OCI-LY3 (cell line): ENCODE results near the gene RAPGEF2.
A peak's percentile ranks its signal among the peaks of the same experiment; 100 is the strongest.
"Not testable (repeated sequence)": the region's sequence is repeated elsewhere in the genome, so short reads cannot be mapped to it uniquely, and the experiment has no call there.

Source experiments
- H2AFZ ChIP-seq: fragments of 200-600, 300-600 bp; shearing (Covaris generic); 2 replicates; pipeline ENCODE4 v1.6.0; 2014; ENCODE audit warnings: antibody characterized with exemption, low read depth, low read length
- H3K27ac ChIP-seq: fragments of 200-600, 300-600 bp; sonication (generic); 2 replicates; pipeline ENCODE4 v1.5.1; 2014; ENCODE audit warnings: mild to moderate bottlenecking, low read length, moderate library complexity, mixed read lengths
- H3K27me3 ChIP-seq: fragments of 200-600, 300-600 bp; sonication (generic); 2 replicates; pipeline ENCODE4 v1.6.1; 2014; ENCODE audit warnings: low read depth, low read length, mixed read lengths
- H3K36me3 ChIP-seq: fragments of 200-600, 300-600 bp; sonication (generic); replicated peaks from 2 replicates; pipeline ENCODE3; 2014; ENCODE audit warnings: low read depth, low read length, mixed read lengths
- H3K4me1 ChIP-seq: fragments of 300-600, 200-600 bp; sonication (generic); 2 replicates; pipeline ENCODE4 v1.6.1; 2014; ENCODE audit warnings: low read length, mixed read lengths
- H3K4me2 ChIP-seq: fragments of 200-600, 300-600 bp; sonication (generic); 2 replicates; pipeline ENCODE4 v1.6.1; 2014; ENCODE audit warnings: low read length, mixed read lengths
- H3K4me3 ChIP-seq: fragments of 300-600, 200-600 bp; sonication (generic); 2 replicates; pipeline ENCODE4 v1.5.1; 2014; ENCODE audit warnings: antibody characterized with exemption, mild to moderate bottlenecking, low read length, moderate library complexity
- H3K79me2 ChIP-seq: fragments of 300-600, 200-600 bp; shearing (Covaris generic); 2 replicates; pipeline ENCODE4 v1.6.1; 2014; ENCODE audit warnings: mild to moderate bottlenecking, low read length, mixed read lengths
- H3K9ac ChIP-seq: fragments of 300-600, 200-600 bp; shearing (Covaris generic); 2 replicates; pipeline ENCODE4 v1.6.0; 2014; ENCODE audit warnings: mild to moderate bottlenecking, low read length, moderate library complexity
- H3K9me3 ChIP-seq: fragments of 200-600, 300-600 bp; shearing (Covaris generic); 2 replicates; pipeline ENCODE4 v1.6.1; 2014; ENCODE audit warnings: low read length, mixed read lengths; ENCODE audit not compliant: insufficient read depth
- H4K20me1 ChIP-seq: fragments of 200-600, 300-600 bp; sonication (generic); 2 replicates; pipeline ENCODE4 v1.6.1; 2016; ENCODE audit warnings: low read length, mixed read lengths; ENCODE audit not compliant: insufficient read depth
- EZH2phosphoT487 ChIP-seq: fragments of 200-600 bp; shearing (Covaris generic); IDR thresholded peaks from 2 replicates; pipeline ENCODE4 v1.6.1; 2018; ENCODE audit warnings: antibody characterized with exemption, mixed run types, low read depth
- TF ChIP-seq, protein P1 (sequence below): fragments of 200-600, 300-600 bp; sonication (generic); IDR thresholded peaks from 2 replicates; pipeline ENCODE4 v1.5.1; 2014; ENCODE audit warnings: antibody characterized with exemption, low read length, low read depth

RAPGEF2 gene

DNA sequence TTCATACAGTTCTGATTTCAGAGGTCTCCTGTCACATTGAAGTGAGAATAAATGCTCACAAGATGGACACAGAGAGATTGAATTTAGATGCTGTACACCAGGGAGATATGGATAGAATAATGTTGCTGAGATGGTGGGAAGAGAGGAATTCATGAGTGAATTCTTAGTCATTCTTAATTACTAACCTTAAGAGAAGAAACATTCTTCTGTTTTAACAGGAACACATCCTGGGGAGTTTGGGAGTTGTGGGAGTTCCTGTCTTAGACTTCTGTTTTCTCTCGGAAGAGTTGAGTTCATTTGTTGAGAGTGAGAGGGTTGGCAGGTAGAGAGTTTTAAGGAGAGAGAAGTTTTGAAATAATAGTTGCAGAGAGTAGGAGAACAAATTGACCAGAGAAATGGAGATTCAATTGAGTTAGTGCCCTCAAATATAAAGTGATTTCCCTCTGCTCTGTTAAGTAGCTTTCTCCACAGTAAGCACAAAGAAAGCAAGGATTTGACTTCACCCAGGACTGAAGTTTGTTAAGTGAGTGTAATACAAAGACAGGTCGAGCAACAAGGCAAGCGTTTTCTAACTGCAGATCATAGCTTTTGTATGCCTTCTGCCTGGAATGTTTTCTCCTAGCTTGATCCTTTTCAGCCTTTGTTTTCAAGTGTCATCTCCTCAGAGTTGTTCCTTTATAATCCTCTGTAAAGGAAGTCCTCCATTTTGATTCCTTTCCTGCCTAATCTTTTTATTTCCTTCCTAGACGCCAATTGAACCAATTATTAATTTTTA is 205.9 kb downstream of the RAPGEF2 start:
- Histone ChIP-seq H3K27ac (no peak overlapping the region), H3K4me1 (no peaks in the 10 kb centered on the region), H3K79me2 (no peaks in the 10 kb centered on the region), H2AFZ (no peak overlapping the region), H3K9me3 (no peaks in the 10 kb centered on the region), H3K9ac (no peak overlapping the region), H3K36me3 (no peaks in the 10 kb centered on the region), H3K4me3 (no peak overlapping the region), H3K4me2 (no peak overlapping the region), H3K27me3 (no peaks in the 10 kb centered on the region), H4K20me1 (no peaks in the 10 kb centered on the region)
- TF ChIP-seq EZH2phosphoT487 = no peak
- TF ChIP-seq, protein P1, sequence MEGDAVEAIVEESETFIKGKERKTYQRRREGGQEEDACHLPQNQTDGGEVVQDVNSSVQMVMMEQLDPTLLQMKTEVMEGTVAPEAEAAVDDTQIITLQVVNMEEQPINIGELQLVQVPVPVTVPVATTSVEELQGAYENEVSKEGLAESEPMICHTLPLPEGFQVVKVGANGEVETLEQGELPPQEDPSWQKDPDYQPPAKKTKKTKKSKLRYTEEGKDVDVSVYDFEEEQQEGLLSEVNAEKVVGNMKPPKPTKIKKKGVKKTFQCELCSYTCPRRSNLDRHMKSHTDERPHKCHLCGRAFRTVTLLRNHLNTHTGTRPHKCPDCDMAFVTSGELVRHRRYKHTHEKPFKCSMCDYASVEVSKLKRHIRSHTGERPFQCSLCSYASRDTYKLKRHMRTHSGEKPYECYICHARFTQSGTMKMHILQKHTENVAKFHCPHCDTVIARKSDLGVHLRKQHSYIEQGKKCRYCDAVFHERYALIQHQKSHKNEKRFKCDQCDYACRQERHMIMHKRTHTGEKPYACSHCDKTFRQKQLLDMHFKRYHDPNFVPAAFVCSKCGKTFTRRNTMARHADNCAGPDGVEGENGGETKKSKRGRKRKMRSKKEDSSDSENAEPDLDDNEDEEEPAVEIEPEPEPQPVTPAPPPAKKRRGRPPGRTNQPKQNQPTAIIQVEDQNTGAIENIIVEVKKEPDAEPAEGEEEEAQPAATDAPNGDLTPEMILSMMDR = no peak

DNA sequence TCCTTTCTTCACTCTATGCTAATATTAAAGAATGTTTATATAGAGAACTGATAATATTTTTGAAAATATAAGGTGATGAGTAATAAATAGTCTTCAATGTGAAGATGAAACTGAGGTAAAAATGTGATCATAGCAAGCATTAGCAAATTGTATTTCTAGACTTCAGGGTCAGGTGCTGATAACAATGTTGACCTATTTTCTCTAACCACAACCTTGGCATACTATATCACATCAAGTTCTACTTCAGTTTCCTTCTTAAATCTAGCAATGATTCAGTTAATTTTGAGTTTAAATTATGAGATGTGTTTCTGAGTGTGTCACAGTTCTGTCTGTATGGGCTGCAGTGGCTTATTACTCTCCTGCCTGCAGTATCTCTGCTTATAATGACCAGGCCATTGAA is 209.4 kb downstream of the RAPGEF2 start:
- no peak for TF ChIP-seq EZH2phosphoT487
- TF ChIP-seq, protein P1 = no peak
- H3K79me2 ChIP-seq = no peaks in the 10 kb centered on the region
- no peak overlapping the region for H3K27ac ChIP-seq
- H3K9me3 ChIP-seq = no peaks in the 10 kb centered on the region
- no peak overlapping the region for H3K9ac ChIP-seq
- H4K20me1 ChIP-seq = no peaks in the 10 kb centered on the region
- no peak overlapping the region for H3K4me2 ChIP-seq
- no peak overlapping the region for H2AFZ ChIP-seq
- H3K27me3 ChIP-seq = no peaks in the 10 kb centered on the region
- no peaks in the 10 kb centered on the region for H3K36me3 ChIP-seq
- H3K4me1 ChIP-seq = no peaks in the 10 kb centered on the region
- no peak overlapping the region for H3K4me3 ChIP-seq

DNA sequence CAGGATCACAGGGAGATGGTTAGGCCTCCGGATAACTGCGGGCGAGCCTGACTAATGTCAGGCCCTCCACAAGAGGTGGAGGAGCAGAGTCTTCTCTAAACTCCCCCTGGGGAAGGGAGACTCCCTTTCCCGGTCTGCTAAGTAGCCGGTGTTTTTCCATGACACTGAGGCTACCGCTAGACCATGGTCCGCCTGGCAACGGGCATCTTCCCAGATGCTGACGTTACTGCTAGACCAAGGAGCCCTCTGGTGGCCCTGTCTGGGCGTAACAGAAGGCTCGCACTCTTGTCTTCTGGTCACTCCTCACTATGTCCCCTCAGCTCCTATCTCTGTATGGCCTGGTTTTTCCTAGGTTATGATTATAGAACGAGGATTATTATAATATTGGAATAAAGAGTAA is 213.0 kb downstream of the RAPGEF2 start:
- TF ChIP-seq, protein P1 = peak; percentile 24
- not testable (repeated sequence) for H3K4me1 ChIP-seq, H3K79me2 ChIP-seq, H3K36me3 ChIP-seq, H3K9me3 ChIP-seq, H4K20me1 ChIP-seq, H2AFZ ChIP-seq, H3K27ac ChIP-seq, H3K9ac ChIP-seq, H3K4me2 ChIP-seq, H3K4me3 ChIP-seq, H3K27me3 ChIP-seq

DNA sequence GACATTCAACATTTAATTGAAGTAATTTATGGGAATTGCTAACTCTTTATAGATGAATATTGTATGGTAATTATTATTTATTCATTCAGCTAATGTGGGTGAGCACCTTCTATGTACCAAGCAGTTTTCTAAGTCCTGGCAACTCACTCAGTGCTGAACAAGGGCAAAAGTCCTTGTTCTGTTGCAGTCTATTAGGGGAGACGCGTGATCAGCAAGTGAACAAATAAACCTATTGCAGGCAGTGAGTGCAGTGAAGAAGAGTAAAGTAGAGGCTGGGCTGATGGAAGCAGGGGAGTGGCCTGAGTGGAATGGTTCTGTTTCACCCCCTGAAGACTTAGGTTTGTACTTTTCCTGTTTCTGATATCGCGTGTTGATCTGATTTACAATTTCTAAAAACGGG is 214.3 kb downstream of the RAPGEF2 start:
- no peak overlapping the region for H2AFZ ChIP-seq
- H3K4me2 ChIP-seq = no peak overlapping the region
- H3K9me3 ChIP-seq = no peaks in the 10 kb centered on the region
- H4K20me1 ChIP-seq = no peaks in the 10 kb centered on the region
- H3K27ac ChIP-seq = no peak overlapping the region
- no peak overlapping the region for H3K9ac ChIP-seq
- TF ChIP-seq EZH2phosphoT487 = no peak
- TF ChIP-seq, protein P1 = no peak
- no peaks in the 10 kb centered on the region for H3K27me3 ChIP-seq
- no peaks in the 10 kb centered on the region for H3K4me1 ChIP-seq
- H3K79me2 ChIP-seq = no peaks in the 10 kb centered on the region
- no peaks in the 10 kb centered on the region for H3K36me3 ChIP-seq
- no peak overlapping the region for H3K4me3 ChIP-seq
